Lung (tissue), 12 donors: ENCODE results near the gene FRY. TPM values are rescaled to one million over a fixed set of nuclear protein-coding genes. Genes with fewer than 3 reads are reported as not detected.
"Not testable (repeated sequence)": the region's sequence is repeated elsewhere in the genome, so short reads cannot be mapped to it uniquely, and the experiment has no call there.

ENCODE experiments used
- ATAC-seq: fragments of 200-7000 bp; cut with Tn5 transposase; one replicate; pipeline ENCODE4 v1.9.1; 2020; ENCODE audit warnings: moderate number of reproducible peaks; ENCODE audit not compliant: insufficient read depth, low FRiP score
- DNase-seq, 3 donors: peaks; one replicate each; pipeline ENCODE4 v3.0.0-alpha.2; 2013 to 2017
- H3K27ac ChIP-seq, 2 donors: one replicate each; pipeline ENCODE4 v1.5.1; 2013; ENCODE audit warnings: mild to moderate bottlenecking in 2 of 2, moderate library complexity in 2 of 2, control low read depth in 1 of 2, inconsistent platforms in 1 of 2, low read depth in 1 of 2, low read length in 1 of 2
- H3K27me3 ChIP-seq, 3 donors: one replicate each; pipeline ENCODE4 v1.5.1; 2013; ENCODE audit warnings: low read length in 2 of 3; ENCODE audit not compliant: control insufficient read depth in 3 of 3, insufficient read depth in 3 of 3
- H3K36me3 ChIP-seq, 4 donors: one replicate each; pipeline ENCODE4 v1.5.1; 2013; ENCODE audit warnings: low read length in 4 of 4, mild to moderate bottlenecking in 1 of 4, moderate library complexity in 1 of 4; ENCODE audit not compliant: control insufficient read depth in 4 of 4, insufficient read depth in 4 of 4
- H3K4me1 ChIP-seq, 5 donors: one replicate each; pipeline ENCODE4 v1.5.1; 2013; ENCODE audit warnings: low read length in 5 of 5, mild to moderate bottlenecking in 2 of 5, moderate library complexity in 1 of 5; ENCODE audit not compliant: control insufficient read depth in 5 of 5, insufficient read depth in 5 of 5
- H3K4me3 ChIP-seq: one replicate; pipeline ENCODE4 v1.5.1; 2013; ENCODE audit warnings: mild to moderate bottlenecking, control low read depth, moderate library complexity
- H3K9ac ChIP-seq, 2 donors: one replicate each; pipeline ENCODE4 v1.5.1; 2013; ENCODE audit warnings: low read length in 2 of 2, control low read depth in 1 of 2; ENCODE audit not compliant: insufficient read depth in 1 of 2
- H3K9me3 ChIP-seq, 4 donors: one replicate each; pipeline ENCODE4 v1.5.1; 2013; ENCODE audit warnings: low read length in 3 of 4, mild to moderate bottlenecking in 1 of 4, moderate library complexity in 1 of 4; ENCODE audit not compliant: control insufficient read depth in 4 of 4, insufficient read depth in 3 of 4
- WGBS, 2 donors: extraction: QIAGEN DNeasy Blood & Tissue Kit; methylation state at CpG; one replicate each; pipeline ENCODE4 v1.1.7; 2013; 5-methylcytosine and 5-hydroxymethylcytosine counted together
- polyA plus RNA-seq, 2 donors: library from polyadenylated mRNA; stranded (reverse); fragments of 200-250 nt; gene quantifications; one replicate each; pipeline ENCODE4 v1.2.1, GENCODE V29; 2013
- total RNA-seq, 2 donors: library from RNA; depleted of rRNA in 1 of 2; stranded (reverse); fragments of >200 nt in 1 of 2; gene quantifications; one replicate each; pipeline ENCODE4 v1.2.1, GENCODE V29; 2014 to 2021
- TF ChIP-seq, protein P1 (sequence below): IDR thresholded peaks from 2 replicates; pipeline ENCODE4 v1.5.1; 2012; ENCODE audit warnings: mild to moderate bottlenecking; ENCODE audit errors: control extremely low read depth, extremely low read depth
- donor health status: control.
- donor health status: control.
- donor health status: Bipolar disorder and iron deficiency.
- donor health status: healthy.
- donor health status: DM: yes; HTN: yes; CAD: no.

Gene FRY
- total and polyA plus RNA-seq, 4 donors, result 7.4 to 79.6 (median 43.9) TPM

DNA sequence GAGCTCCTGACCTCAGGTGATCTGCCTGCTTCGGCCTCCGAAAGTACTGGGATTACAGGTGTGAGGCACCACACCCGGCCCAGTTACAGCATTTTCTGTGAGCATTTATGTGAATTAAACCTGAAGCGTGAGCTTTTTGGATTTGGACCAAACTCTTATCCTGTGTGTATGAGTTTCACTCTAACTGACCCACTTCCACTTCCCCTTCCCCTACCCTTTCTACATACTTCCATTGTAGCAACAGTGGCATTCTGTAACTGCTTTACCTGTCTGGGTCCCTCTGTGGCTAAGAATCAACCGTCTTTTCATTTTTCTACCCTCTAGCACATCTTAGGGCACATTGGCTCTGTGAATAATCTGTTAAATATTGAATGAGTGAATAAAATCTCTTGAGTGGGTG is 16.2 kb downstream of the FRY start:
- ATAC-seq, result no peak

DNA sequence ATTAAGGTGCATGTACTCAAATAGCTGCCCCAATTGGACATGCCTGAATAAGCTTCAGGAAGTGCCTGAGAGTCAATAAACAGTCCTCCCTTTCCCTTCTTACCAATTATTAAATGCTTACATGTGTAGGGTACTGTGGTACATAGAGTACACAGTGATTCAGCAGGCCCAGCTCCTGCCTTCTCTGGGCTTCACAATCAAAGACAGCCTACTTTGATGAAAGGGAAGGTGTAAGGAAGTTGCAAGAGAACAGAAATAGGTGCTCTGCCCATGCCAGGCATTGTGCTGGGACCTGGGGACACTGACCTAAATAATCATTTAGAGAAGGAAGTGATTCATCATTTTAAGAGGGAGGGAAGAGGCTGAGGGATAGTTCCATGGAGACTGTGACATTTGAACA is 17.2 kb downstream of the FRY start:
- ATAC-seq, result no peak
- Histone ChIP-seq H3K27ac (peak overlapping the region in 1 of 2 donors; percentile 13), H3K4me3 (no peak overlapping the region)

More for the DNA sequence above, 16.2 kb downstream of the FRY start:
- Histone ChIP-seq H3K9me3 (no peaks in the 10 kb centered on the region), H3K4me1 (peaks cover 0 to 15% (median 6%) of the 10 kb centered on the region in 5 donors), H3K4me3 (no peak overlapping the region), H3K27ac (peak overlapping the region in 1 of 2 donors; percentile 45), H3K9ac (no peak overlapping the region), H3K36me3 (no peaks in the 10 kb centered on the region), H3K27me3 (no peaks in the 10 kb centered on the region)
- TF ChIP-seq, protein P1, sequence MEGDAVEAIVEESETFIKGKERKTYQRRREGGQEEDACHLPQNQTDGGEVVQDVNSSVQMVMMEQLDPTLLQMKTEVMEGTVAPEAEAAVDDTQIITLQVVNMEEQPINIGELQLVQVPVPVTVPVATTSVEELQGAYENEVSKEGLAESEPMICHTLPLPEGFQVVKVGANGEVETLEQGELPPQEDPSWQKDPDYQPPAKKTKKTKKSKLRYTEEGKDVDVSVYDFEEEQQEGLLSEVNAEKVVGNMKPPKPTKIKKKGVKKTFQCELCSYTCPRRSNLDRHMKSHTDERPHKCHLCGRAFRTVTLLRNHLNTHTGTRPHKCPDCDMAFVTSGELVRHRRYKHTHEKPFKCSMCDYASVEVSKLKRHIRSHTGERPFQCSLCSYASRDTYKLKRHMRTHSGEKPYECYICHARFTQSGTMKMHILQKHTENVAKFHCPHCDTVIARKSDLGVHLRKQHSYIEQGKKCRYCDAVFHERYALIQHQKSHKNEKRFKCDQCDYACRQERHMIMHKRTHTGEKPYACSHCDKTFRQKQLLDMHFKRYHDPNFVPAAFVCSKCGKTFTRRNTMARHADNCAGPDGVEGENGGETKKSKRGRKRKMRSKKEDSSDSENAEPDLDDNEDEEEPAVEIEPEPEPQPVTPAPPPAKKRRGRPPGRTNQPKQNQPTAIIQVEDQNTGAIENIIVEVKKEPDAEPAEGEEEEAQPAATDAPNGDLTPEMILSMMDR, result no peak
- WGBS, 2 donors, result 42 to 59% methylated on average over 5 of the region's 5 CpGs
- DNase-seq, result no peak

DNA sequence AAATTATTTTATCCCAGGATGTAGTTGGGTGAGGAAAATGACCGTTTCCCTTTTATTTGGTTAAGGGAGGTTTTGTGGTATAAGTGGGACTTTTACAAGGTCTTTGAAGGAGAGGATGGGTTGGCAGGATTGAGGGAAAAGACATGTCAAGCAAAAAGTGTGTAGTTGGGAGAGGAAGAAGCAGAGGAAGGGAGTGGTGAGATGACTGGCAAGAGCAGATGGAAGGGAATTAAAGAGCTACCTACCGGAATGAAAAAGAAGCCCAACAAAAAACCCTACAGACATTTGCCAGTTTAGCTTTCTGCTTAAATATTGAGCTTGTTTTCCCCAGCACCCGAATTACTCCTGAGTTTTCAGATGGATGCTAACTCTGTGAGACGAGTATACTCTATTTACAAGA is 19.6 kb downstream of the FRY start:
- Histone ChIP-seq H3K4me3 (no peak overlapping the region), H3K27ac (no peak overlapping the region), H3K9me3 (no peaks in the 10 kb centered on the region), H3K27me3 (no peaks in the 10 kb centered on the region), H3K36me3 (no peaks in the 10 kb centered on the region), H3K4me1 (peaks cover 0 to 11% (median 6%) of the 10 kb centered on the region in 5 donors), H3K9ac (no peak overlapping the region)
- WGBS, 2 donors, result 74 to 83% methylated on average over 4 of the region's 4 CpGs
- ATAC-seq (no peak), DNase-seq (no peak)
- TF ChIP-seq, protein P1, result no peak

More for the DNA sequence above, 17.2 kb downstream of the FRY start:
- TF ChIP-seq, protein P1, result no peak
- no peaks in the 10 kb centered on the region for H3K9me3 ChIP-seq
- H3K36me3 ChIP-seq, result no peaks in the 10 kb centered on the region
- H3K9ac ChIP-seq, result no peak overlapping the region
- H3K4me1 ChIP-seq, result peaks cover 0 to 15% (median 6%) of the 10 kb centered on the region in 5 donors
- no peaks in the 10 kb centered on the region for H3K27me3 ChIP-seq
- no peak for DNase-seq

DNA sequence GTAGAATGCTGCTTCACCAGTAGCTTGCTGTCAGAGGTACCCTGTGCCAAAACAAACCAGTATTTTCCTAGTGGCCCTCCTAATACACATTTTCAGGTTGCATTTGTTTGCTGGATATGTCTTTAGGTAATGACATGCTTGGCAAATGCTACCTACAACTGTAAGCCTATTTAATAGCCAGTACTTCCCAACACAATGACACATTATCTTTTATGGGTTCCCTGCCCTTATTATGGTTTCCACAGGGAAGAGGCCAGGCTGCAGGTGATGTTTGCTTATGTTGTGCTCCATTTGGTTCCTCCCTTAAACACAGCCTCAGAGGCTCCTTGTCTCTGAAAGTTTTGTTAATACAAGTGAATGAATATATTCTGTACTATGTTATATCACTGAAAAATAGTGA is 24.7 kb downstream of the FRY start:
- Histone ChIP-seq H3K4me3 (no peak overlapping the region), H3K4me1 (peaks cover 0 to 14% (median 9%) of the 10 kb centered on the region in 5 donors), H3K27me3 (no peaks in the 10 kb centered on the region), H3K9me3 (no peaks in the 10 kb centered on the region), H3K27ac (no peak overlapping the region), H3K9ac (no peak overlapping the region), H3K36me3 (no peaks in the 10 kb centered on the region)
- DNase-seq (no peak), ATAC-seq (no peak)
- TF ChIP-seq, protein P1, result no peak

DNA sequence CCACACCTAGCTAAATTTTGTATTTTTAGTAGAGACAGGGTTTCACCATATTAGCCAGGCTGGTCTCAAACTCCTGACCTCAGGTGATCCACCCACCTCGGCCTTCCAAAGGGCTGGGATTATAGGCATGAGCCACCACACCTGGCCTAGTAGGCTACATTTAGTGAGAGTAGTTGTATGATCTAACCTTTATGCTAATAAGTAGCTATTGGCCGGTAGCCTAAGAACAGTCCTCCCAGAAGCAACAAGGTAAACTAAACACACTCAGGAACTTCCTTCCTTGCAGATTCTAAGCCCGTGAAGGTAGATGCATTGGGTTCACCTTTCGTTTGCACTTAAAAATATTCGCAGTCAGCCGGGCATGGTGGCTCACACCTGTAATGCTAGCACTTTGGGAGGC is 25.8 kb downstream of the FRY start:
- not testable (repeated sequence) for ATAC-seq, H3K27ac ChIP-seq

More for the DNA sequence above, 25.8 kb downstream of the FRY start:
- not testable (repeated sequence) for H3K4me3 ChIP-seq, DNase-seq, H3K9me3 ChIP-seq, H3K36me3 ChIP-seq, H3K27me3 ChIP-seq, H3K9ac ChIP-seq
- WGBS, 2 donors, result 83 to 92% methylated on average over 6 of the region's 6 CpGs
- H3K4me1 ChIP-seq, result peaks cover 0 to 16% (median 9%) of the 10 kb centered on the region in 5 donors
